CD4-positive, alpha-beta T cell treated with Interleukin-17A for 4 hours (primary cell): Measurements from ENCODE around the gene UBXN2A.
"Not testable (repeated sequence)": the region's sequence is repeated elsewhere in the genome, so short reads cannot be mapped to it uniquely, and the experiment has no call there.

Source experiments
- DNase-seq: peaks from one replicate; pipeline ENCODE4 v3.0.0-alpha.2; 2020; ENCODE audit warnings: mixed read lengths

Gene UBXN2A

DNA sequence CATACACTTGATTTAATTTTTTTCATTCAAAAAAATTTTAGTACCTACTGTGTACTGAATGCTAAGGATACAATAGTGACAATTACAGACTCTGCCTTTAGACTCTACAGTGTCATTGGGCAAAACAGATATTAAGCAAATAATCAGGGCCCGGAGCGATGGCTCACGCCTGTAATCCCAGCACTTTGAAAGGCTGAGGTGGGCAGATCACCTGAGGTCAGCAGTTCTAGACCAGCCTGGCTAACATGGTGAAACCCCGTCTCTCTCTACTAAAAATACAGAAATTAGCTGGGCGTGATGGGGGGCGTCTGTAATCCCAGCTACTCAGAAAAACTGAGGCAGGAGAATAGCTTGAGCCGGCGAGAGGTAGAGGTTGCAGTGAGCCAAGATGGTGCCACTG, 1.4 kb downstream of the UBXN2A start:
- no peak for DNase-seq

DNA sequence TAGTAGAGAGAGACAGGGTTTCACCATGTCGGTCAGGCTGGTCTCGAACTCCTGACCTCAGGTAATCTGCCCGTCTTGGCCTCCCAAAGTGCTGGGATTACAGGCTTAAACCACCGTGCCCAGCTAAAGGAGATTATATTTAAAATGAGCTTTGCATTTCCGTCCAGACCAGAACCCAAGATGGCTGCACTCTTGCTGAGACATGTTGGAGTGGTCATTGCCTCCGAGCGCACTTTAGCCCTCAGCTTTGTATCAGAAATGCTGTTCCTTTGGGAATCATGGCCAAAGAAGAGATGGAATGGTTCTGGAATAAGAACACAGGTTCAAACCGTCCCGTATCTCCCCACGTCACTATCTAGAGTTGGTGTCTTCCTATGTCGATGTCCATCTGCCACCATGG, 3.4 kb downstream of the UBXN2A start:
- DNase-seq: no peak

DNA sequence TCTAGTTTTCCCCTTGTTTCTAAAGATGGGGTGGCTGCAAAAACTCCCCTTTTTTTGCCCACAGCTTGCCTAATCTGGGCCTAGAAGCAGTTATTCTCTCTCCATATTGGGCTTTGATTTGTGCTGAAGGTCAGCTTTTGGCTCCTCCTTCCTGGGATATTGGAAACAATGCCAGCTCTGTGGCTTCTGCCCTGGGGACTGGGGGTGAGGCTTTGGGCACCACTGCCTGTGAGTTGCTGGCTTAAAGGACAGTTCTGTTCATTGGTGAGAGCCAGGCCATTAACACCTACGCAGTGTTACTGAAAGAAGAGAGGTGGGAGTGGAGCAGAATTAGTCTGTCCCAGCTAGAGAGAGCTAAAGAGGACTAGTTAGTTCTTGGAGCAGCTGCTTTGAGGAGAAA, 4.3 kb downstream of the UBXN2A start:
- no peak for DNase-seq

DNA sequence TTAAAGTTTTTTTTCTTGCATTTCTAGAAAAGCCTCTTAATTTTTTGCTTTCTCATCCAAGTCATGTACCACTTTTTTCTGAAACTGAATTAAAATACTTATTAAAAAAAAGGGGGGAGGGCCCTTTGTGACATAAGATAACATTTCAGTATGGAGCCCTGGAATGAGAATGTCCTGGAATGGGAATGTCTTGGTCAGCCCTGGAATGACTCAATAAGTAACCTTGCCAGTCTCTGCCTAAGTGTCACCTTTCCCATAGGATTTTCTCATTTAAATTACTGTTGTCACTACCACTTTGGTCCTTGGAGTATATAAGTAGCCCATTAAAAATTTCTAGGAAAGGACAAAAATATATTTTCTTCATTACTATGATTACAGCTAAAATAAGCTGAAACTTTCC, 4.7 kb downstream of the UBXN2A start:
- no peak for DNase-seq

DNA sequence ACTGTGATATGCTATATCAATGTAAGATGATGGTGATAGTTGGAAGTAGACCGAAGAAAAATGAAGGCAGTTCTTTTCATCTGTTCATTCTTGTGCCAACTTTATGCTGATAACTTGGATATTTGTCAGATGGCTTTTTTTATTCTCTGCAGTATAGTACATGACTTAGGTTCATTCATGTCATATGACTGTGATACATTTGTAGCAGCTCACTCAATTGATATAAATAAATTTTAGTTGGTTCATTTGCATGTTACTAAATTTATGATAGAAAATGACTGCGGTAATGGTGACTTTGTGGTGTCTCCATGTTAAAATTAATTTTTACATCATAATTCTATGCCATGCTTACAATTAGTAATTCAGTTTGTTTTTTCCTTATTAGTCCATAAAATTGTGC, 7.1 kb downstream of the UBXN2A start:
- no peak for DNase-seq

DNA sequence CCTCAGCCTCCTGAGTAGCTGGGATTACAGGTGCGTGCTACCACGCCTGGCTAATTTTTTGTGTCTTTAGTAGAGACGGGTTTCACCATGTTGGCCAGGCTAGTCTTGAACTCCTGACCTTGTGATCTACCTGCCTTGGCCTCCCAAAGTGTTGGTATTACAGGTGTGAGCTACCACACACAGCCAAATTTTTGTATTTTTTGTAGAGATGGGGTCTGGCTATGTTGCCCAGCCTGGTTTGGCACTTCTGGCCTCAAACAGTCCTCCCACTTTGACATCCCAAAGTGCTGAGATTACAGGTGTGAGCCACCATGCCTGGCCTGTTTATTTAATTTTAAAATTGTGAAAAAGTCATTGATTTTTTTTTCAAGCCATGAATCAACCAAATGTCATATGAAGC, 12.3 kb downstream of the UBXN2A start:
- DNase-seq: not testable (repeated sequence)

DNA sequence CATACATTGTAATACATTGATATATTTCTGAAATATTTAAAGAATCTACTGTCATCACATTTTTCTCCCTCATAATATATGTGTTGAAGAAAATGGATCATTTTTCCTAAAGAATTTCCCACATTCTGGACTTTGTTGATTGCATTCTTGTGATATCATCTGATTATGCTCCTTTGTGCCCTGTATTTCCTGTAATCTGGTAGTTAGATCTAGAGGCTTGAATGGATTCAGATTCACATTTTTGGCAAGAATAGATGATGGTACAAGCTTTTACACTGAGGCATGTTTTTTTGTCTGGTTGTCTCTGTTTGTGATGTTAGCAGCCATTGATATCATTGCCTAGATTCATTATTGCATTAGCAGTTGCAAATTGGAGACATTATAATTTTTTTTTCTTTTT, 13.4 kb downstream of the UBXN2A start:
- no peak for DNase-seq

DNA sequence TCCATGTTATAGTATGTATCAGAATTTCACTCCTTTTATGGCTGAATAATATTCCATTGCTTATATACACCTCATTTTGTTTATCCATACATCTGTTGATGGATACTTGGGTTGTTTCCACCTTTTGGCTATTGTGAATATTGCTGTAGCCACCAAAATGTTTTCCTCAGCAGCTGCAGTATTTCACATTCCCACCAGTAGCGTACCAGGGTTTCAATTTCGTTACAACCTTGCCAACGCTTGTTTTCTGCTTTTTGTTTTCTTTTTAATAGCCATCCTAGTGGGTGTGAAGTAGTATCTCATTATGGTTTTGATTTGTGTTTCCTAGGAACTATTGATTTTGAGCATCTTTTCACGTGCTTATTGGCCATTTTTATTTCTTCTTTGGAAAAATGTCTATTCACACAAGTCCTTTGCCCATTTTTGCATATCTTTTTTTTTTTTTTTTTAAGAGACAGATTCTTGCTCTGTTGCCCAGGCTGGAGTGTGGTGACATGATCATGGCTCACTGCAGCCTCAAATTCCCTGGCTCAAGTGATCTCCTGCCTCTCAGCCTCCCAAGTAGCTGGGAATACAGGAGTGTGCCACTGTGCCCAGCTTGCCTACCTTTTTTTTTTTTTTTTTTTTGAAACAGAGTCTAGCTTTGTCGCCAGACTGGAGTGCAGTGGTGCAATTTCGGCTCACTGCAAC, 14.2 kb downstream of the UBXN2A start:
- DNase-seq: no peak

DNA sequence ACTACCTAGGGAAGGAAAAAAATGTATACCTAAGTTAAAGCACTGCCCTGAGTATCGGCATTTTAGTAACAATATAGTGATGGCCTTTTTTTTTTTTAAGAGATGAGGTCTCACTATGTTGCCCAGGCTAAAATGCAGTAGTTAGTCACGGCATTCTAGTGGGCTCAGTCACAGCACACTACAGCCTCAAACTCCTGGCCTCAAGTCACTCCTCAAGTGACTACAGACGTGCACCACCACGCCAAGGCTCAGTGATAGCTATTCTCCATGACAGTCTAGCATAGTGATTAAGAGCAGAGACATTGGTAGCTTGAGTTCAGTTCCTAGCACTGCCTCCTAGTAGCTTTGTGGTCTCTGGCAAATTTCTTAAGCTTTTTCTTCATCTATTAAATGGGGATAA, 27.6 kb downstream of the UBXN2A start:
- DNase-seq: no peak

DNA sequence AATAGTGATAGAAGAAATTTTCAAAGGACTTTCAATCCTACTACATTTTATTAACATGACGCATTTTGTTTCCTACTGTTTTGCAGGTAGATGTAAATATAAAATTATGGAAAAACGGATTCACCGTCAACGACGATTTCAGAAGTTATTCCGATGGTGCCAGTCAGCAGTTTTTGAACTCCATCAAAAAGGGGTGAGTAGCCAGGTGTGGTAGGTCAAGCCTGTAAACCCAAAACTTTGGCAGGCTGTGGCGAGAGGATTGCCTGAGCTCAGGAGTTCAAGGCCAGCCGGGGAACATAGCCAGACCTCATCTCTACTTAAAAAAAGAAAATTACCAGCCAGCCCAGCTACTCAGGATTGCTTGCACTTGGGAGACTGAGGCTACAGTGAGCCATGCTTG, 36.6 kb downstream of the UBXN2A start:
- DNase-seq: no peak

DNA sequence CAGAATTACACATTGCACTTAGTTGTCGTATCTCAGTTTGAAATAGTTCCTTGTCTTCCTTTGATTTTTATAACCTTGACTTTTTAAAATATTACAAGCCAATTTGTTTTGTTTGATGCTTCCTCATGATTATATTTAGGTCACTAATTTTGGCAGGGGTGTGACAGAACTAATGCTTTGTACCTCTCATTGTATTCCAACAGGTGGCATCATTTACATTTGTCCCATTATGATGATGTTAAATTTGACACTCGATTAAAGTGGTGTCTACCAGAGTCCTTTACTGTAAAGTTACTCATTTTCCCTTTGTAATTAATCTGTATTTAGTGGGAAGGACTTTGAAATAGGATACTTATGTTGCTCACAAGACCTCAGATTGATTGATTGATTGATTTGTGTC, 48.1 kb downstream of the UBXN2A start:
- DNase-seq: no peak

DNA sequence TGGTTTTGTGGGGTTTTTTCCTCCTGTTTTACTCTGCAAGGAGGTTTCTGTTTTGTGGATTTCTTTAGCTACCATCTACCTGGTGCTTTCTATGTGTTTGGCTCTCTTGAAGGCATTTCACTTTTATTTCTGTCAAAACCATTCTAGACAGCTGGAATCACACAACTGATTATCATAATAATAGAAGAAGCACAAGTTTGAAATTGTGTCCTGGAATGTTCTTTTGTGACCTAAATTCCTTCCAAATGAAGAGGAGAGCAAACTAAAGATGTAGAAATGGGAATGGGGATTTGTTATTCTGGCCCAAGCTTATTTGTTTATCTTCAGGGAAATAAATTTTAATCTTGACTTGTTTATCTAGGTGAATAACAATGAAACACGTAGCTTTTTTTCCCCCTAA, 52.7 kb downstream of the UBXN2A start:
- DNase-seq: no peak

DNA sequence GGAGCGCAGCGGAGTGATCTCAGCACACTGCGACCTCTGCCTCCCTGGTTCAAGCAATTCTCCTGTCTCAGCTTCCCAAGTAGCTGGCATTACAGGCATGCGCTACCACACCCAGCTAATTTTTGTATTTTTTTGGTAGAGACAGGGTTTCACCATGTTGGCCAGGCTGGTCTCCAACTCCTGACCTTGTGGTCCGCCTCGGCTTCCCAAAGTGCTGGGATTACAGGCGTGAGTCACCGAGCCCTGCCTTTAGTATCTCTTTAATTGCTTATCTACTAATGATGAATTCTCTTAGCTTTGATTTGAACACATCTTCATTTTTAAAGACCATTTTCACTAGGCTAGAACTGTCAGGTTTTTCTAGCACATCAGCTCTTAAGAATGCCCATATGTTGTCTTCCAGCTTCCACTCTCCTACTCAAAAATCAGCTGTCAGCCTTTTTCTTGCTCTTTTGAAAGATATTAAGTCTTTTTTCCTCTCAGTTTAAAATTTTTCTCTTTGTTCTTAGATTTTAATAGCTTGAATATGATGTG, 53.5 kb downstream of the UBXN2A start:
- DNase-seq: no peak

DNA sequence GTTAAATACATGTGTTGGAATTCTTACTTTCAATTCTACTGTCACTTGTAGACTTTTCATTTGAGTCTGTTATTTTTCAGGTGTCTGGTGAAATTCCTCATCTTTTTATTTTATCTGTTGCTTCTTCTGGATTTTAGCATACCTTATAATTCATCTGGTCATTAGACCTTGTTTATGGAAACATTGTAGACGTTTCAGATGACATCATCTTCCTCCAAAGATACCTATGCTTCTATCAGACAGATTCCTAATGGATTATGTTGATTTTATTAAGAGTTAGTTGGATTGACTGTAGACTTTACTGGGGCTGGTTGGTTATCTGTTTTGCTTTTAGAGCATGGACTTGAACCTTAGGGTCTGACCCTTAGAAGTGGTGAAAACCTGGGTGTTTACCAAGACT, 54.3 kb downstream of the UBXN2A start:
- DNase-seq: no peak

DNA sequence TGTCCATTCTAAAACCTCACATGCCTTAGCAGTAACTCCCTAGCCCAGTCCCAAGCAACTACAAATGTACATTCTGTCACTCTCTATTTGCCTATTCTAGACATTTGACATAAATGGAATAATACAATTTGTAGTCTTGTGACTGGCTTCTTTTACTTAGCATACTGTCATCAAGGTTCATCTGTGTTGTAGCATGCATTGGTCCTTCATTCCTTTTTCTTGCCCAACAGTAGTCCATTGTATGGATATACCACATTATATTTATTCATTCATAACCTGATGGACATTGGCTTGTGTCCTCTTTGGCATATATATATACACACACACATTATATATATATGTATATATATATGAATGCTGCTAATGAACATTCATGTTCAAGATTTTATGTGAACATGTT, 67.4 kb downstream of the UBXN2A start:
- no peak for DNase-seq

DNA sequence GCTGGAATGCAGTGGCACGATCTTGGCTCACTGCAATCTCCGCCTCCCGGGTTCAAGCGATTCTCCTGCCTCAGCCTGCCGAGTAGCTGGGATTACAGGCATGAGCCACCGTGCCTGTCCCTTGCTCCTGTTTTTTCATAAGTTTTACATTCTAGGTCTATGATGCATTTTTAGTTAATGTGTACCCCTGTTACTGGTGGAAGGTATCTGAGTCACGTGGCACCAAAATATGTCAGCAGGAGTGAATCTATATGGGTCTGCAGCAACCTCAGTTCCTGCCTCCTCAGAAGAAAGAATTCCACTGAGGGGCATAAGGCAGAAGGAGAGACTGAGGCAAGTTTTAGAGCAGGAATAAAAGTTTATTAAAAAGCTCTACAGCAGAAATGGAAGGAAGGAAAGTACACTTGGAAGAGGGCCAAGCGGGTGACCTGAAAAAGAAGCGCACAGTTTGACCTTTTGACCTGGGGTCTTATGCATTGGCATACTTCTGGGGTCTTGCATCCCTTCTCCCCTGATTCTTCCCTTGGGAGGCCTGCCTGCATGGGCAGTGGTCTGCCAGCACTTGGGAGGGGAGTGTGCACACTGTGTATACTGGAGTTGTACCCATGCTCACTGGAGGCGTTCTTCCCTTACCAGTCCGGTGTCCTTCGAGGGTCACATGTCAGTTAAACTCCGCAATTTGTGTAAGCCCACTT, 68.6 kb downstream of the UBXN2A start:
- DNase-seq: no peak

DNA sequence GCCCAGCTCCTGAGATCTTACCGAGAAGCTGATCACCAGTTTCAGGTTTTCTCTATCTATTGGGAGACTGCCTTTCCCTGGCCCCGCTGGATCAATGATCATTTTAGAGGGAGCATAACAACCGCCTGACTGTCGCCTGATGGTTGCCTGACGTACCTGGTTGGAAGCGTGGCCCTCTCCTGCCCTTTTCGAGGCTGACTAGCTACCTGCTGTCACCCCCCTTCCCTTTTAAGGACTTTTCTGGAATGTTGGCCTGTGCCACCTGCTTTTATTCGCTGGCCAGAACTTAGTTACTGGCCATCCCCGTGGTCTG, 69.1 kb downstream of the UBXN2A start:
- DNase-seq: no peak

DNA sequence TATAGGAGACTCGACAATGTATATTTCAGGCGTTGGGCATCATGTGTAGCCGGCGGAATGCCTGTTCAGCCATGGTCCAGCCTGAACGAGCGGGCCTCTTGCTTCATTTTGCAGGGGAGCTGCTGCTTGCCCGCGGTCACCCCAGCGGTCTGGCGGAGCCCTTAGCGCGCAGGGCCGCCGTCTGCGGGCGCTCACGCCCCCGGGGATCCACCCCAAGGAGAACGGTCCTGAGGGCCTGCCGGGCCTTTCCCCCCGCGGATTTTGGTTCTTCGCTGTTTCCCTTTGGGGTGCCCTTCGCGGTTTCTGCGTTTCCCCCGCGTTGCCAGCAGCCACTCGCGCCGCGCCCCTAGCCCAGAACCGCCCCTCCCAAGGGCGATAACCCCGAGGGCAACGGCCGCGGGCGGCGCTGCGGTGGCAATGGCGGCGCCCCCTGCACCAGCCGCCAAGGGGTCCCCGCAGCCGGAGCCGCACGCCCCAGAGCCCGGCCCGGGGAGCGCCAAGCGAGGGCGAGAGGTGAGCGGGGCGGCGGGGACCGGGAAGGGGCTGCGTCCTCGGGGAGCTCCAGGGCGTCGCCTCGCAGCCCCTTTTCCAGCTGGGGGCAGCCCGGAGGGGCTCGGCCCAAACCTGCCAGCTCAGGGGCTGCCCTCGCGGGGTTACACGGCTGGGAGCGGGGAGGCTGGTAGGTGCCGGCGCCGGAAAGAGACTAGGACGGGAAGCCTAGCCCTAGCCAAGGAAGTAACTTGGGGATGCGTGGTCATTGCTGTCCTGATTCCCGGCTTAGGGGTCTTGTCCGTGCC, 69.6 kb downstream of the UBXN2A start, which contains the start of gene MFSD2B:
Gene MFSD2B (plus strand): TSS at position 406 of the 797 bp plus-strand sequence. CDS start 12 bp downstream, at position 418.
- no peak for DNase-seq

DNA sequence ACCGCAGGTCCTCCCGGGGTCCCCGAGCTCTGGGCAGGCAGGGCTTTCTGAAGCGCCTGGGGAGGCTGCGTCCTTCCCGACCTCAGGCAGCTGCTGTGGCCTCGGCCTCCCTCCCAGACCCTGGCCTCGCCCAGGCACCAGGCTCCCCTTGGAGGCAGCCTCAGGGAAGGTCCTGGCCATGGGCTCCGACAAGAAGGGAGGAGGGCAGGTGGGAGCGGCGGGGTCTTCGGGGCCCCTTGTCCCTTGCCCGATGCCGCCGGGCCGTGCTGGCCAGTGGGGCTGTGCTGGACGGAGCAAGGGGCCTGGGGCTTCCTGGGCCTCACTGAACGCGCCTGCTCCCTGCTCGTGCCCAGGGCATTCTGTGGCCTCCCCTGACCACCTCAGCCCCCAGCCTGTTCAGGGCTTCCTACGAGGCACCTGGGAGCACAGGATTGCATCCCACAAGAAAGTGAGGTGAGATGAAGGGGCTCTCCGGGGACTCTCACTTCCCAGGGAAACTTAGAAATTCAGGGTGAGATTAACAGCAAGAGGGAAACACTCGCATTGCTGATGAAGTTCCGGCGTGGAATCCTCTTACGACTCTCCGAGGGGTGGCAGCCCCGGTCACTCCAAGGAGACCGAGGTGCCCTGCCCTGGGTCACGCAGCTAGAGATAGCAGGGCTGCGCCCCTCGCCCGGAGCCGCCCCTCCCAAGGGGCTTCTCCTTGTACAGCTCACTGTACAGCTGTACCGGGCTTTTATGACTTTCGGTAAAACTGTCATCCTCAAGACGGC, 70.4 kb downstream of the UBXN2A start:
- DNase-seq: no peak

DNA sequence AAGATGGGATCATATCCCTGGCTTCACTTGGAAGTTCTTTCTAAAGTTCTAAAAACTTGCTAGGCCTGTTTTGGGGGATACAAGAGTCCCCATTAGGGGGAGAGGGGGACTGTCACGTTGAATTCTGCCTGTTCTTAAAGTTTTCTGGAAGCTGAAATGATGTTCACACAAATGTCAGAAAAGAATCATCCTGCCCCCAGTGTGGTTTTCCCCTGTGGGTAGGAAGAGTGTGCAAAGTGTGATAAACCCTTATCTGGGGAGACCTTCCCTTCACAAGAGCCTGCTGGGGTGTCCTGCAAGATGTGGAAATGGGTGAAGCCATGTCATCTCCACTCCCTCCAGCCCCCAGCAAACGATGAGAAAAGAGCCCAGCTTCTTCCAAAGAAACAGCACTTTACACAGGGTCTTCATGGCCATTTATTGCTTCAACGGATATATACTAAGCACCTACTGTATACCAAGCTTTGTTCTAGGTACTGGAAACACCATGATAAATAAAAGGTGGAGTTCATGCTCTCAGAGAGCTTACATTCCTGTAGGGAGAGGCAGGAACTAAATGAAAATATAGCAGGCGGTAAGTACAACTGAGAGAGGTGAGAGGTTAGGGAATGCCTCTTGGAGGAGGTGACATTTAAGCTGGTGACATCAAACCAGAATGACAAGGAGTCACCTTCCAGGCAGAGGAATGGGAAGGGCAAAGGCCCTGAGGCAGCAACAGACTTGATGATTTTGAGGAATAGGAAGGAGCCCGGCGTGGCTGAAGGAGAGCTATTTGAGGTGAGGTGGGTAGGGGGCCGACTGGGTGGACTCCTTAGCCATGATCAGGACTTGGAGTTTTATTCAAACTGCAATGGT, 71.2 kb downstream of the UBXN2A start:
- DNase-seq: no peak

DNA sequence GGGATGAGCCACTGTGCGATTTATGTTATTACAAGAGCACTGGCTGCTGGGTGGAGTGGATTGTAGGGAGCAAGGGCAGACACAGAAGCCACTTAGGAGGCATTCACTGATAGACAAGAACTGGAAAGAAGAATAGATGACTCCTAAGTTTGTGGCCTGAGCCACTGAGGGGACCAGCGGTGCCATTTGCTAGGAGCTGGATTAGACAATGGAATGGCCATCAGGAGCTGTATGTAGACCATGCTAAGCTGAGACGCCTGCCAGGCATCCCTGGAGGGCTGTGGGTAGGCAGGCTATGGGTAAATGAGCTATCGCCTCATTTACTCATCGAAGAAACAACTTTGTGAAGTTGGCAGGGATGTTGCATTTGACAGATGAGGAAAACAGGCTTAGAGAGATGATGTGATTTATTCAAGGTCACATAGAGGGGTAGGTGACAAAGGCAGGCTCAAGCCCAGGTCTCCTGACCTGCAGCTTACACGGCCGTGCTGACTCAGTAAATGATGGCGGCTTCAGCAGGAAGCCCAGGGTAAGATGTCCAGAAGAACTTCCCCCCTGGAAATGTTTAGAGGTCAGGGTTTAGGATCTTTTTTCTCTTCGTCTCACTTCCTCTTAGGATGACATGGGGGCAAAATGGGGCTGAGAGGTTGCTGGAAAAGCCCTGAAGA, 72.4 kb downstream of the UBXN2A start:
- DNase-seq: no peak
